ENCODE results near the gene DOC2A.
A peak's percentile ranks its signal among the peaks of the same experiment; 100 is the strongest.
"Not testable (repeated sequence)": the region's sequence is repeated elsewhere in the genome, so short reads cannot be mapped to it uniquely, and the experiment has no call there.

The DOC2A gene

GRCh38 chr16:29963021-29963743 lies 47.6 kb downstream of the DOC2A start:
- DNase-seq, result no peak

GRCh38 chr16:29962344-29962994 lies 48.4 kb downstream of the DOC2A start:
- peak; percentile 74 for DNase-seq

GRCh38 chr16:29961479-29962343 lies 49.1 kb downstream of the DOC2A start, which contains the start of gene TMEM219:
TSS of gene TMEM219 (plus strand) at chr16:29962079. CDS start at chr16:29963144, 1,065 bp downstream.
- DNase-seq, result peak; percentile 97

- no peak for DNase-seq
These were observed 49.7 kb downstream of the DOC2A start for GRCh38 chr16:29961127-29961478.

- not testable (repeated sequence) for DNase-seq
These were observed 51.0 kb downstream of the DOC2A start for GRCh38 chr16:29959821-29960220.

- DNase-seq, result no peak
These were observed 51.5 kb downstream of the DOC2A start for GRCh38 chr16:29959293-29959692.

- no peak for DNase-seq
These were observed 52.1 kb downstream of the DOC2A start for GRCh38 chr16:29958756-29959155.
